ENCODE data around the gene INS. TPM values are rescaled to one million over a fixed set of nuclear protein-coding genes. Genes with fewer than 3 reads are reported as not detected.

Gene INS
- total RNA-seq, 6 donors from 2014 or later = 0.67 TPM; not detected in 5

- no peaks in the 10 kb centered on the region for H3K36me3 ChIP-seq
- no peaks in the 10 kb centered on the region for H3K9me3 ChIP-seq
- H3K27ac ChIP-seq = no peak overlapping the region
- H3K27me3 ChIP-seq = peaks cover 0 to 6% (median 3%) of the 10 kb centered on the region in 4 donors
- TF ChIP-seq CTCF (IDR thresholded peaks at IDR 0.05) (no peak), POLR2AphosphoS5 (IDR thresholded peaks at IDR 0.05) (no peak), EP300 (IDR thresholded peaks at IDR 0.05) (no peak), POLR2A (IDR thresholded peaks at IDR 0.05) (no peak)
- DNase-seq (no peak), ATAC-seq (ENCODE audit: low FRiP score in 2 of 2) (no peak)
- peaks cover 0 to 5% (median 0%) of the 10 kb centered on the region in 4 donors for H3K4me1 ChIP-seq
- WGBS, 2 donors = 90 to 96% methylated on average over 5 to 7 of the region's 7 CpGs
- H3K4me3 ChIP-seq = no peak overlapping the region
Observed at GRCh38 chr11:2123628-2123960, 37.4 kb downstream of the INS start.

DNA sequence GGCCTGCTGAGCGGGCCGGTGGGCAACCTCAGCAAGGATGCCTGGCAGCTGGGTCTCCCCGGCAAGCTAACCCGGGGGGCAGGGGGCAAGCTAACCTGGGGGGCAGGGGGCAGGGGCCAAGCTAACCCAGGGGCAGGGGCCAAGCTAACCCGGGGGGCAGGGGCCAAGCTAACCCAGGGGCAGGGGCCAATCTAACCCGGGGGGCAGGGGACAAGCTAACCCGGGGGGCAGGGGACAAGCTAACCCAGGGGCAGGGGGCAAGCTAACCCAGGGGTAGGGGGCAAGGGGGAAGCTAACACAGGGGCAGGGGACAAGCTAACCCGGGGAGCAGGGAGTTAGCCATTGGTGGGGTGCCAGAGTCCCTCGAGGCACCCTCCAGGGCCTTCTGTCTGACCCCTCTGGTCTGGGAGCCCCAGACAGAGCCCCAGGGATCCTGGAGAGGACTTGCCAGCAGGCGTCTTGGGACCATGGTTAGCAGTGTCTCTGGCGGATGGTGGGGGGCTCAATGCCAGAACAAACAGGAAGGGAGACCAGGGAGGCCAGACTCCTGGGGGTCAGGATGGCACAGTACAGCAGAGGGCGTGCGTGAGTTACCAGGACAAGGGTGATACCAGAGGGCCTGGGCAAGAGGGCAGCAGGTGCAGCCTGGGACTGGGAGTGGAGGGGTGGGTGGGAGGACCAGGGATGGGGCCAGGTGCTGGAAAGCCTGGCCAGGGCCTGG, 37.9 kb downstream of the INS start:
- Histone ChIP-seq H3K4me3 (no peak overlapping the region), H3K9me3 (no peaks in the 10 kb centered on the region), H3K27me3 (peaks cover 0 to 6% (median 3%) of the 10 kb centered on the region in 4 donors), H3K36me3 (no peaks in the 10 kb centered on the region), H3K27ac (no peak overlapping the region), H3K4me1 (peaks cover 0 to 5% (median 0%) of the 10 kb centered on the region in 4 donors)
- TF ChIP-seq POLR2A (IDR thresholded peaks at IDR 0.05) (no peak), POLR2AphosphoS5 (IDR thresholded peaks at IDR 0.05) (no peak), EP300 (IDR thresholded peaks at IDR 0.05) (no peak), CTCF (IDR thresholded peaks at IDR 0.05) (no peak)
- DNase-seq (no peak), ATAC-seq (ENCODE audit: low FRiP score in 2 of 2) (no peak)
- WGBS, 2 donors = 82 to 85% methylated on average over 10 to 11 of the region's 13 CpGs

DNA sequence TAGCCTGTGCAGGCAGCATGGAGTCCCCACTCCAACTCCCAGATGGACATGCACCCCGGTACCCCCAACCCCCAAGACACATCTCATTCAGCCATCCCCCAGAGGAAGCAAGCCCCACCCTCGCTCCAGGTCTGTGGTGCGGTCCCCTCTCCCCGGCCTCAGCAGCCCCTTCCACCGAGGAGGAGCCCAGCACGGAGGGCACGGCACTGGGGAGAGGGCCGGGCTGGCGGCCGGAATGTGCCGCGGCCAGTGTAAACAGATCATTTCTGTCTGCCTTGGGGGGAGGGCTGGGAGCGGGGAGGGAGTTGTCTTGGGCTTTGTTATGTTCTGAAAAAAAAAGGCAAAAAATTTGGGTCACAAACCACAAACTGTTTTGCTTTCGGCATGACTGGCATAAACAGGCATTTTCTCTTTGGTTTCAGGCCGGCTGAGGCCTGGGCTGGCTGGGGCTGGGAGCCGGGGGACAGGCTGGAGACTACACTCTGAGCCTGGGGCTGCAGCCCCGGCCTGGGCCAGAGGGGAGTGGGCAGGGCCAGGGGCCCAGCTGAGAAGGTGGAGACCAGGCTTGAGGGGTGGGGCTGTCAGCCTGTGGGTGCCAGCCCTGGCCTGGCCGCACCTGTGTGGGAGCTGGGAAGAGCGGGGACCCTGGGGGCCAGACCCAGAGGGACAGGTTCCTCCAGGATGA, 38.6 kb downstream of the INS start:
- 47 to 50% methylated on average over 16 to 19 of the region's 19 CpGs for WGBS, 2 donors
- peaks cover 0 to 6% (median 3%) of the 10 kb centered on the region in 4 donors for H3K27me3 ChIP-seq

GRCh38 chr11:2121227-2122130, 39.5 kb downstream of the INS start:
- peaks cover 0 to 6% (median 3%) of the 10 kb centered on the region in 4 donors for H3K27me3 ChIP-seq
- no peak overlapping the region for H3K27ac ChIP-seq
- H3K4me3 ChIP-seq = no peak overlapping the region
- no peaks in the 10 kb centered on the region for H3K36me3 ChIP-seq
- DNase-seq (no peak), ATAC-seq (ENCODE audit: low FRiP score in 2 of 2) (peak in 1 of 2 donors; percentile 30)
- H3K4me1 ChIP-seq = peaks cover 0 to 5% (median 0%) of the 10 kb centered on the region in 4 donors
- TF ChIP-seq CTCF (IDR thresholded peaks at IDR 0.05) (no peak), POLR2AphosphoS5 (IDR thresholded peaks at IDR 0.05) (no peak), POLR2A (IDR thresholded peaks at IDR 0.05) (no peak), EP300 (IDR thresholded peaks at IDR 0.05) (no peak)
- peaks cover 3 to 7% (median 6%) of the 10 kb centered on the region in 4 donors for H3K9me3 ChIP-seq
- WGBS, 2 donors = 78 to 82% methylated on average over 20 to 21 of the region's 21 CpGs

More for the DNA sequence above, 38.6 kb downstream of the INS start:
- DNase-seq = peak in 1 of 2 donors; percentile 71
- H3K27ac ChIP-seq = no peak overlapping the region
- peaks cover 0 to 5% (median 0%) of the 10 kb centered on the region in 4 donors for H3K4me1 ChIP-seq
- H3K4me3 ChIP-seq = no peak overlapping the region
- TF ChIP-seq EP300 (IDR thresholded peaks at IDR 0.05) = no peak
- no peak for TF ChIP-seq CTCF (IDR thresholded peaks at IDR 0.05)
- TF ChIP-seq POLR2AphosphoS5 (IDR thresholded peaks at IDR 0.05) = no peak
- TF ChIP-seq POLR2A (IDR thresholded peaks at IDR 0.05) = no peak
- H3K36me3 ChIP-seq = no peaks in the 10 kb centered on the region
- H3K9me3 ChIP-seq = peaks cover 0 to under 1% (median 0%) of the 10 kb centered on the region in 4 donors
- peak in 1 of 2 donors; percentile 12 for ATAC-seq (ENCODE audit: low FRiP score in 2 of 2)

Data from upper lobe of left lung (tissue), 6 donors.